ENCODE results near the gene TGFBR3L.

Gene TGFBR3L

DNA sequence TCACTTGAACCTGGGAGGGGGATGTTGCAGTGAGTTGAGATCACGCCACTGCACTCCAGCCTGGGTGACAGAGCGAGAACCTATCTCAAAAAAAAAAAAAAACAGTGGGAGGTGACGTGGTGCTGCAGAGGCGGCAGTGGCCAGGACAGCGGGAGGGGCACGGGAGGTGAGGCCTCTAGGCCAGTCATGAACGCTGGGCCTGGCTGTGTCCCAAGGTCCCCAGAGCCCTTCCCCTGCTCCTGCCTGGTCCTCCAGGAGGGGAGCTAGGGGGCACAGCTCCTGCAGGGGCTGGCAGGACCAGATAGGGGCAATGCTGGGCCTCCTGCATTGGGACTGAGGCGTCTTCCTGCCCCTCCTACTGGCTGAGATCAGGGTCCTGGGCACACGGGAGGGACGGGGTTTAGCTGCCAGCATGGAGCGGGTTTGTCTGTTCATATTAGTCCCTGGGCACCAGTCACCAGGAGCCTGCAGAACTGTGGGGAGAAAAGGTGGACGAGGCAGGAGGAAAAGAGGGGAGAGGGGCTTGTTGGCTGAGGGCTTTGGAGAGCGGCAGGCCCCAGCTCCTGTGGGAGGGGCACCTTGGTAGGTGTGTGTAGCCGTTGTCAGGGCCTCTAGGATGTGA is 6.4 kb upstream of the TGFBR3L start:
- TF ChIP-seq CTCF (IDR thresholded peaks at IDR 0.05; ENCODE audit: insufficient read depth, low read length, poor library complexity, severe bottlenecking) = no peak
- no peak for DNase-seq (ENCODE audit: extremely low read depth, insufficient read length)
- Histone ChIP-seq H3K36me3 (ENCODE audit: control insufficient read depth, insufficient read depth, low read length) (peaks cover 10% of the 10 kb centered on the region), H3K4me3 (replicated peaks; ENCODE audit: low read depth, low read length) (no peak overlapping the region), H3K27me3 (replicated peaks; ENCODE audit: control insufficient read depth, insufficient read depth, low read length) (no peaks in the 10 kb centered on the region)

- TF ChIP-seq CTCF (IDR thresholded peaks at IDR 0.05; ENCODE audit: insufficient read depth, low read length, poor library complexity, severe bottlenecking) = no peak
- DNase-seq (ENCODE audit: extremely low read depth, insufficient read length) = no peak
- Histone ChIP-seq H3K36me3 (ENCODE audit: control insufficient read depth, insufficient read depth, low read length) (peaks cover 10% of the 10 kb centered on the region), H3K4me3 (replicated peaks; ENCODE audit: low read depth, low read length) (no peak overlapping the region), H3K27me3 (replicated peaks; ENCODE audit: control insufficient read depth, insufficient read depth, low read length) (no peaks in the 10 kb centered on the region)
Observed at GRCh38 chr19:7908742-7909461, 5.7 kb upstream of the TGFBR3L start.

DNA sequence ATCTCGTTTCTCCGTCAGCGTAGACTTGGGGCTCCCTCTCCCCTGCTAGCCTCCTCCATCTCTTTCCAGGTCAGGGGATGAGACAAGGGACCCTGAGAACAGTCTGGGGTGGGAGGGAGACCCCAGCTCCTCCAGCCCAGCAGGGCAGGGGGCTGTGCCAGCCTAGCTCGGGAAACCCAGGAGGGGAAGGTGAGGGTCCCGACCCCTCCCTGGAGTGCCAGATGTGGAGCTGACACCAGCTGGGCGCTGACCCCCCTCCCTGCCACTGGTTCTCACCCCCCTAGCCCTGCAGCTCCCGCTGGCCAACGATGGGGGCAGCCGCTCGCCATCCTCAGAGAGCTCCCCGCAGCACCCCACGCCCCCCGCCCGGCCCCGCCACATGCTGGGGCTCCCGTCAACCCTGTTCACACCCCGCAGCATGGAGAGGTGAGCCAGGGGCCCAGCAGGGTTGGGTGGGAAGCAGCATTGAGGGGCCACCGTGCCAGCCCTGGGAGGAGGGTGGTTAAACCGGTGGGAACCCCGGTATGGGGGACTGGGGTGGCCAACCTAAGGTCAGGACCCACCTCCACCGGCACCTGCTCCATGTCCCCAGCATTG is 5.1 kb upstream of the TGFBR3L start:
- H3K36me3 ChIP-seq (ENCODE audit: control insufficient read depth, insufficient read depth, low read length) = peaks cover 10% of the 10 kb centered on the region
- H3K4me3 ChIP-seq (replicated peaks; ENCODE audit: low read depth, low read length) = no peak overlapping the region
- no peaks in the 10 kb centered on the region for H3K27me3 ChIP-seq (replicated peaks; ENCODE audit: control insufficient read depth, insufficient read depth, low read length)
- no peak for DNase-seq (ENCODE audit: extremely low read depth, insufficient read length)
- TF ChIP-seq CTCF (IDR thresholded peaks at IDR 0.05; ENCODE audit: insufficient read depth, low read length, poor library complexity, severe bottlenecking) = no peak

- DNase-seq (ENCODE audit: extremely low read depth, insufficient read length) = no peak
- no peak for TF ChIP-seq CTCF (IDR thresholded peaks at IDR 0.05; ENCODE audit: insufficient read depth, low read length, poor library complexity, severe bottlenecking)
- H3K4me3 ChIP-seq (replicated peaks; ENCODE audit: low read depth, low read length) = no peak overlapping the region
- H3K36me3 ChIP-seq (ENCODE audit: control insufficient read depth, insufficient read depth, low read length) = peaks cover 10% of the 10 kb centered on the region
- H3K27me3 ChIP-seq (replicated peaks; ENCODE audit: control insufficient read depth, insufficient read depth, low read length) = no peaks in the 10 kb centered on the region; the same call in 1 of the 2 replicates
Observed at GRCh38 chr19:7910321-7911161, 4.1 kb upstream of the TGFBR3L start.

- DNase-seq (ENCODE audit: extremely low read depth, insufficient read length) = no peak
- Histone ChIP-seq H3K4me3 (replicated peaks; ENCODE audit: low read depth, low read length) (no peak overlapping the region), H3K36me3 (ENCODE audit: control insufficient read depth, insufficient read depth, low read length) (peaks cover 8% of the 10 kb centered on the region), H3K27me3 (replicated peaks; ENCODE audit: control insufficient read depth, insufficient read depth, low read length) (no peaks in the 10 kb centered on the region; the same call in none of the 2 replicates)
- TF ChIP-seq CTCF (IDR thresholded peaks at IDR 0.05; ENCODE audit: insufficient read depth, low read length, poor library complexity, severe bottlenecking) = no peak
Observed at GRCh38 chr19:7911508-7912143, 3.0 kb upstream of the TGFBR3L start.

Data from GM06990 (cell line).